Right lobe of liver (tissue), 4 donors: ENCODE results near the gene CARS1.

Experiments
- CTCF ChIP-seq, 4 donors: fragments of 200-600 bp in 3 of 4; fragments of 450-650 bp in 1 of 4; IDR thresholded peaks; one replicate each; pipeline versions ENCODE4 v1.5.1 to v1.8.0; 2016 to 2022; ENCODE audit warnings: antibody characterized with exemption in 4 of 4, mild to moderate bottlenecking in 2 of 4
- POLR2A ChIP-seq: fragments of 450-650 bp; IDR thresholded peaks from one replicate; pipeline ENCODE4 v1.6.1; 2017; ENCODE audit warnings: antibody characterized with exemption, mild to moderate bottlenecking
- donor health status: DM: no; HTN: no; CAD: no.
- donor health status: DM: no; HTN: no; CAD: no.
- donor health status: DM: no; HTN: yes; CAD: no.

- TF ChIP-seq CTCF (IDR thresholded peaks at IDR 0.05) (no peak), POLR2A (no peak)
These were observed 30.1 kb upstream of the CARS1 start for GRCh38 chr11:3087373-3087772.
